Measurements from ENCODE around the gene RGPD3.
"Not testable (repeated sequence)": the region's sequence is repeated elsewhere in the genome, so short reads cannot be mapped to it uniquely, and the experiment has no call there.

RGPD3 gene

DNA sequence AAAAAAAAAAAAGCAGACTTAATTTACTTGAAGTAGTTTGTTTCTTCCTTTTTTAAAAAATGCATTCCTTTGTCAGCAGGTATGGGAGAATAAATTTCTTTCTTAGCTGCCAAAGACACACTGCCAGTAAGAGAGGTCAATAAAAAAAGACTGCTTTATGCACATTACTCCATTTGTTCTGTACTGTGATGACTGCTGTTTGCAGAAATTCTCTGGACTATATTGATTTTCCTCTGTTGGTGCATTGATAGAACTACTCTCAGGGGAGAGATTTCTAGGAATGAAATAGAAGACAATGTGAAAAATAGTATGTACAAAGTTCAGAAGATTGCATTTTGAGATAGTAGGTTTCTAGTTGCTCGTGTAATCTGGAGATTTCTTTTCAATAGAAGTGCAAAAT is 11.3 kb upstream of the RGPD3 start:
- not testable (repeated sequence) for DNase-seq

DNA sequence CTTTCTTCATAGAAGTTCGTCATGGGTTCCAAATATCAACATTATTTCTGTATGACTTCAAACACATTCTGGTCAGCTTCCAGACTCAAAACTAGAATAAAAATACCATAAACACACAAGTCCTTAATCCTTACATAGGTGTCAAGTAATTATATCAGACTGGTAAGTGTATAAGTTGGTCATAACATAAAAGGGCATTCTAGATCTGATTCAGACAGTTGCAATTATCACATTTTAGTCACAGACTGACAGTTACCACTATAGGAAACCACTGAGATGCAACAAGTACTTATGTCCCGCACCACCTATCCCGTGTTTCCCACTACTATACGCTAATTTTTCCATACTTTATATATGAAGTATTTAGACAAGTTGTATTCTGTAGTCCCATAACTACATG is 9.4 kb upstream of the RGPD3 start:
- DNase-seq, result not testable (repeated sequence)

- not testable (repeated sequence) for DNase-seq
These were observed 2.4 kb upstream of the RGPD3 start for GRCh38 chr2:106470658-106471057.

DNA sequence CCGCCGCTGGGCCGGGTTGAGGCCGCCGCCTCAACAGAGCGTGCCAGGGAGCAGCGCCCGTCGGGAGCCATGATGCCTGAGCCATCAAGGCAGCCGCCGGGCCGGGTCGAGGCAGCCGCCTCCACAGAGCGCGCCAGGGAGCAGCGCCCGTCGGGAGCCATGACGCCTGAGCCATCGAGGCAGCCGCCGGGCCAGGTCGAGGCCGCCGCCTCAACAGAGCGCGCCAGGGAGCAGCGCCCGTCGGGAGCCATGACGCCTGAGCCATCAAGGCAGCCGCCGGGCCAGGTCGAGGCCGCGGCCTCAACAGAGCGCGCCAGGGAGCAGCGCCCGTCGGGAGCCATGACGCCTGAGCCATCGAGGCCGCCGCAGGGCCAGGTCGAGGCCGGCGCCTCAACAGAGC is 697 bp downstream of the RGPD3 start:
- DNase-seq, result not testable (repeated sequence)

DNA sequence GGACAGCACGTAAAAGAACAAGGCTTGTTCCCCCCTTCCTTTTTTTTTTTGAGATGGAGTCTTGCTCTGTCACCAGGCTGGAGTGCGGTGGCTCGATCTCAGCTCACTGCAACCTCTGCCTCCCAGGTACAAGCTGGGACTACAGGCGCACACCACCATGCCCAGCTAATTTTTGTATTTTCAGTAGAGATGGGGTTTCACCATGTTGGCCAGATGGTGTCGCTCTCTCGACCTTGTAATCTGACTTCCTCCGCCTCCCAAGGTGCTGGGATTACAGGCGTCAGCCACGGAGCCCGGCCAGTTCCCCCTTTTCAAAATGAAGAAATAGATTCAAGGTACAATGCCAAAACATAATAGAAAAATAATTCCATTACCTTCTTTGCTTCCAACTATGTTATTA is 6.3 kb downstream of the RGPD3 start:
- DNase-seq, result not testable (repeated sequence)

- DNase-seq, result not testable (repeated sequence)
These were observed 77.5 kb downstream of the RGPD3 start for GRCh38 chr2:106390680-106391079.

GRCh38 chr2:106388814-106389410 is 79.3 kb downstream of the RGPD3 start:
- DNase-seq, result not testable (repeated sequence)

GRCh38 chr2:106384548-106384947 is 83.7 kb downstream of the RGPD3 start:
- DNase-seq, result not testable (repeated sequence)

DNA sequence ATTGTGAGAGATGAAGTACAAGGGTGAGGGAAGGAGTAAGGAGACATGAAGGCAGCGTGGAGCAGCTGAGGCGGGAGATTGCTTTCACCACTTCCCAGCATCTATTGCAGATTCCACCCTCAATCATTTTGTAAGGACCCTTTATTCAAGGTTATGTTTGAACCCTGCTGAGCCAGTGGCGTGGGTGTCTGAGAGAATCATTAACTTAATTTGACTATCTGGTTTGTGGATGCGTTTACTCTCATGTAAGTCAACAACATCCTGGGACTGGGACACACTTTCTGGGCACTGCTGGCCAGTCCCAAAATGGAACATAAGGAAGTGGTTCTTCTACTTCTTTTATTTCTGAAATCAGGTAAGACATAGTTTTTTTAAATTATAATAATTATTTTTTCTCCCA is 86.3 kb downstream of the RGPD3 start:
- not testable (repeated sequence) for DNase-seq

- DNase-seq, result not testable (repeated sequence)
These were observed 88.6 kb downstream of the RGPD3 start for GRCh38 chr2:106379567-106379966.

- DNase-seq, result not testable (repeated sequence)
These were observed 99.0 kb downstream of the RGPD3 start for GRCh38 chr2:106369182-106369581.

GRCh38 chr2:106366204-106366885 is 101.9 kb downstream of the RGPD3 start:
- DNase-seq, result no peak

- DNase-seq, result no peak
These were observed 104.4 kb downstream of the RGPD3 start for GRCh38 chr2:106363791-106364190.

- no peak for DNase-seq
These were observed 105.4 kb downstream of the RGPD3 start for GRCh38 chr2:106362789-106363188.

DNA sequence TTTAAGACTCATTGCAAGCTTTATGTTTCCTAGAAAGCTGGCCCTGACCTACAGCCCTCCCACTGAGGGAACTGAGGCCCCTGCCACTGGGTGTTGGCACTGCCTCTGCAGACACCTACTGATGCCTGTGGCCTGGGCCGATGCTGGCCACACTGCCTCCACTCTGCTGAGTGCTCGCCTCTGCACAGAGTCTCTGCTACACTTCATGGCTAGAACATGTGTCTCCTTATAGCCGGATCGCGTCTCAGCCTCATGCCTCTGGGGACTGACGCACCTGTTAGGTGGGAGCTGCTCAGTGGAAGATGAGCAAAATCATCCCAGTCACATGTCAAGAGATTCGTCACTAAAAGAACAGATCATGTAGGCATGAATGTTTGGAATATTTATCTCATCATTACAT is 108.7 kb downstream of the RGPD3 start:
- no peak for DNase-seq

- no peak for DNase-seq
These were observed 109.7 kb downstream of the RGPD3 start for GRCh38 chr2:106358521-106358920.

GRCh38 chr2:106358081-106358480 is 110.1 kb downstream of the RGPD3 start:
- DNase-seq, result no peak

DNA sequence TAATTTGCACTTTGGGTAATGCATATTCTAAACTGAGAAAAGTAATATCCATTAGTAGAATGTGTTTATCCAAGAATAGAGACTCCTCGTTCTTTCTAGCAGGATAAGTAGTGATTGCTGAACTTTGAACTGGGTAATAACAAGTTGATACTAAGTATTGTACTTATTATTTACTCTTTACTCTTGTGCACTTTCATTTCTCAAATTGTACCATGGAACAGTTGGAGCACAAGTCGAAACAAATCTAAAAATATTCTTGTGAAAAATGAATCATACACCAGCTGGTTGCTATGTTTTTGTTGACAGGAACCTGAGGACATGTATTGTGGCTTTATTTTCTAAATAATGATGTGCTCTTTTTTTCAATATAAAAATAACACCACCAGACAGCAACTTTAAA is 111.9 kb downstream of the RGPD3 start:
- DNase-seq, result no peak

DNA sequence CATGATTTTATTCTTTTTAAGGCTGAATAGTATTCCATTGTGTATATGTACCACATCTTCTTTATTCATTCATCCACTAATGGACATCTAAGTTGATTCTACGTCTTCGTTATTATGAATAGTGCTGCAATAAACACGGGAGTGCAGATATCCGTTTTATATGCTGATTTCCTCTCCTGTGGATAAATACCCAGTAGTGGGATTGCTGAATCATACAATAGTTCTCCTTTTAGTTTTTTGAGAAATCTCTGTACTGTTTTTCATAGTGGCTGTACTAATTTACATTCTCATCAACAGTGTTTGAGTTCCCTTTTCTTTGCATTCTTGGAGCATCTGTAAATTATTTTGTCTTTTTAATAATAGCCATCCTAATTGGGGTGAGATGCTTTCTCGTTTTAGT is 114.5 kb downstream of the RGPD3 start:
- DNase-seq, result no peak

DNA sequence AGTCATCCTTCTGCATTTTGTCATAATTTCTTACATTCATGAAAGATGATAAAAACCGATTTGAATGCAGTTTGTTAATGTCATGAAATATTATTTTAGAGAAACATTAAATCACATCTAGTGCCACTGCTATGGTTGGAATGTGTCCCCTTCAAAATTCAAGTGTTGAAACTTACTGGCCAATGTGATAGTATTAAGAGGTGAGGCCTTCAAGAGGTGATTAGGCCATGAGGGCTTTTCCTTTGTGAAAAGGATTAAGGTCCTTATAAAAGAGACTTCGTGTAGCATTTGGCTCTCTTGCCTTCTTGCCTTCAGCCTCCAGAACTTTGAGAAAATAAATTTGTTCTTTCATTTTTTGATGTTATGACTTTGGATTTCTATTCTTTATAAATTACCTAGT is 117.2 kb downstream of the RGPD3 start:
- no peak for DNase-seq

GRCh38 chr2:106344302-106344701 is 123.9 kb downstream of the RGPD3 start:
- DNase-seq, result no peak

DNA sequence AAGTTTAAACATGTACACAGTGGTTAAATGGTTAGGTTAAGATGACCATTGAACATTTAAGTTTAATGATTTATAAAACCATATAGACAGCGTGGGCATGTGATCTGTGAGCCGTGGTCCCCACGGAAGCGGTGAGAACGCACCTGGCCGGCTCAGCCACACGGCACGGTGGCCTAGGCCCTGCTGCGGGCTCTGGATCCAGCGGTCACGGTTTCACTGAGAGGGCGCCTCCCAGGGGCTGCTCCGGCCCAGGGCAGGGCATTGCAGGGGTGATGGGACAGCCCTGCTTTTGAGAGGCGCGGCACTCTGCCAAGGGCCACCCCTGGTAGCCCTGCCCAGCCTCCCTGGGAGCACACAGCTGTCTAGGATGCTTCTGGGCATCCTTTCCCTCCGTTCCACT is 124.9 kb downstream of the RGPD3 start:
- DNase-seq, result no peak

GRCh38 chr2:106342831-106343251 is 125.4 kb downstream of the RGPD3 start:
- DNase-seq, result no peak

DNA sequence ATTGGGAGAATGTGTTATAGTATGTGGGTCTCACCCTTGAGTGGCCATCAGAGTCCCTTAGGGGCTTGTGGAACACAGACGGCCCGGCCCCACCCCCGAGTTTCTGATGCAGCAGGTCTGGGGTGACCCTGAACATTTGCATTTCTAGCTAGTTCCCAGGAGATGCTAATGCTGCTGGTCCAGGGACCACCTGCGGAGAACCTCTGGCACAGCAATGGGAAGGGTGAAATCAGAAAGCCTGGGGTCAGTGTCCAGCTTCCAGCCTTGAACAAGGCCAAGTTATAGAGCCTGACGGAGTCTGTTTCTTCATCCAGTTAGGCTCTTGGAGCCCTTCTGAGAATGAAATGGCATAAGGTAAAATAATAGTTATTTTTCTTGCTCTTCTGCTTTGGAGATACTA is 126.5 kb downstream of the RGPD3 start:
- no peak for DNase-seq
